Loucy (cell line): Measurements from ENCODE around the gene C1QC.

Experiments used
- CTCF ChIP-seq: fragments of 200-600 bp; sonication (generic); conservative IDR thresholded peaks from 2 replicates; pipeline ENCODE4 v1.5.1; 2014; ENCODE audit warnings: mild to moderate bottlenecking, antibody characterized with exemption, low read length
- EZH2phosphoT487 ChIP-seq: fragments of 200-600 bp; IDR thresholded peaks from 2 replicates; pipeline ENCODE4 v1.6.1; 2018; ENCODE audit warnings: antibody characterized with exemption, mild to moderate bottlenecking, moderate library complexity, borderline replicate concordance

- TF ChIP-seq CTCF: no peak
- no peak for TF ChIP-seq EZH2phosphoT487
These were observed 46.1 kb downstream of the C1QC start for GRCh38 chr1:22689505-22689904.
